ENCODE data around the gene CNPY4.

The CNPY4 gene

GRCh38 chr7:100169147-100169850 lies 49.9 kb downstream of the CNPY4 start:
- DNase-seq, result no peak

GRCh38 chr7:100170101-100170897 lies 50.9 kb downstream of the CNPY4 start:
- DNase-seq, result no peak

- no peak for DNase-seq
These were observed 51.8 kb downstream of the CNPY4 start for GRCh38 chr7:100171087-100171681.

- no peak for DNase-seq
These were observed 52.4 kb downstream of the CNPY4 start for GRCh38 chr7:100171840-100172239.

GRCh38 chr7:100173806-100174495 lies 54.5 kb downstream of the CNPY4 start:
- no peak for DNase-seq

- no peak for DNase-seq
These were observed 55.1 kb downstream of the CNPY4 start for GRCh38 chr7:100174582-100174981.

Measured in activated CD8-positive, alpha-beta memory T cell treated with anti-CD3 and anti-CD28 coated beads for 24 hours (primary cell).